ENCODE results near the gene MINAR1. TPM values are rescaled to one million over a fixed set of nuclear protein-coding genes. Genes with fewer than 3 reads are reported as not detected.

MINAR1 gene, protein sequence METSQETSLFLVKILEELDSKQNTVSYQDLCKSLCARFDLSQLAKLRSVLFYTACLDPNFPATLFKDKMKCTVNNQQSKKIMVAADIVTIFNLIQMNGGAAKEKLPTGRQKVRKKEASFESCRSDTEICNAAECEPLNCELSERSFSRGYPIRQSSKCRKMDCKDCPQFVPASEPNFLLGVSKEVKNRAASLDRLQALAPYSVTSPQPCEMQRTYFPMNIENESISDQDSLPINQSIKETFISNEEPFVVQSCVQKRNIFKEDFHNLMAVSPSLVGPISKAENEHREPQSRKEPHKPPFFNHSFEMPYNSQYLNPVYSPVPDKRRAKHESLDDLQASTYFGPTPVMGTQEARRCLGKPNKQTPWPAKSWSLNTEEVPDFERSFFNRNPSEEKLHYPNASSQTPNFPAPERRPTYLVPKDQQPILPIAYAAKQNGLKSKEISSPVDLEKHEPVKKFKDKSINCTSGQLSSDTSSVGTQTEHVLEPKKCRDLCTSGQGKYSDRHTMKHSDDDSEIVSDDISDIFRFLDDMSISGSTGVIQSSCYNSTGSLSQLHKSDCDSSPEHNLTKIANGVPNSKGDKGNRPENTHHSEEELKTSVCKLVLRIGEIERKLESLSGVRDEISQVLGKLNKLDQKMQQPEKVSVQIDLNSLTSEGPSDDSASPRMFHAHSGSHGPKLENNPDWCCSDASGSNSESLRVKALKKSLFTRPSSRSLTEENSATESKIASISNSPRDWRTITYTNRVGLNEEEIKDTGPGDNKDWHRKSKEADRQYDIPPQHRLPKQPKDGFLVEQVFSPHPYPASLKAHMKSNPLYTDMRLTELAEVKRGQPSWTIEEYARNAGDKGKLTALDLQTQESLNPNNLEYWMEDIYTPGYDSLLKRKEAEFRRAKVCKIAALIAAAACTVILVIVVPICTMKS
- 1 to 10 TPM; 3.0 to 4.7 TPM for total RNA-seq

DNA sequence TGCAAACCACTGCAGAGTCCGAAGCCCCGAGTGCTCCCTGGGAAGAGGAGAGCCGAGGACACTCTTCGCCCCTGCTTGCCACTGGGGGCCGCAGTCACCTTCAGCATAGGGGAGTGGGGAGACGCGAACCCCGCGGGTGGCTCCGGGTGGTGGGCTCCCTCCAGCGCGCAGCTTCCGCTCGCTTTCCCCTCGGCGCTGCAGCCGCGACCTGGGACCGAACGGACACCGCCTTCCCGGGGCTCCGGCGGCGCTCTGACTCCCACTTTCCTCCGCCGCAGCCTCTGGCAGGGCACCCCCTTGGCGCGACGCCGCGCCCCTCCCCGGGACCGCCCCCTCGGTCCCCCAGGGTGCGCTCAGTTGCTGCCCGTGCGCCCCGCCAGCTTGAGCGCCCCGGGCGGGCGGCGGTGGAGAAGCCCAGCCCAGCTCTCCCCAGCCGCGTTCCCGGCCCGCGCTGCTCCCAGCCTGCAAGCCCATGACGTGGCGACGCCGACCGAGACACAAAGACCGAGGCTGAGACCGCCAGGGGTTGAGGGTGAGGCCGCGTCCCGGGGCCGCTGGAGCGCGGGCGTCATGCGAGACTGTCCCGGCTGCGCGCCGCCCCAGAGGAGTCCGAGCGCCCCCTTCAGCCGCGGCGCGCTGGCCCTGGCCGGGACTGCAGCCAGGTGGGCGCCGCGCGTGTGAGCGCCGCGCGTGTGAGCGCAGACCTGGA lies at the start of gene MINAR1:
Gene MINAR1, plus strand, starts transcription at position 701 of the 709 bp plus-strand sequence. CDS start 23,812 bp downstream, outside the sequence.
- ATAC-seq (peak; percentile 79), DNase-seq (peak; percentile 32 to 55 (median 44))
- WGBS, 2 donors: 1% methylated on average over 26 to 67 of the region's 84 CpGs
- intact Hi-C loops (cut with DNase I): no loop called here
- Histone ChIP-seq H3K4me3 (peak within 1 kb of the TSS; percentile 18 to 34), H3K4me1 (peaks cover 19% of the 10 kb centered on the region), H3K9me3 (no peaks in the 10 kb centered on the region), H3K27ac (peak within 1 kb of the TSS in 3 of 4 donors; percentile 38 to 71 (median 63)), H3K36me3 (replicated peaks in 1 of 2; ENCODE audit: insufficient read depth in 1 of 2, low read depth in 2 of 2) (no peaks in the 10 kb centered on the region), H3K27me3 (no peaks in the 10 kb centered on the region)
- TF ChIP-seq, protein P1, sequence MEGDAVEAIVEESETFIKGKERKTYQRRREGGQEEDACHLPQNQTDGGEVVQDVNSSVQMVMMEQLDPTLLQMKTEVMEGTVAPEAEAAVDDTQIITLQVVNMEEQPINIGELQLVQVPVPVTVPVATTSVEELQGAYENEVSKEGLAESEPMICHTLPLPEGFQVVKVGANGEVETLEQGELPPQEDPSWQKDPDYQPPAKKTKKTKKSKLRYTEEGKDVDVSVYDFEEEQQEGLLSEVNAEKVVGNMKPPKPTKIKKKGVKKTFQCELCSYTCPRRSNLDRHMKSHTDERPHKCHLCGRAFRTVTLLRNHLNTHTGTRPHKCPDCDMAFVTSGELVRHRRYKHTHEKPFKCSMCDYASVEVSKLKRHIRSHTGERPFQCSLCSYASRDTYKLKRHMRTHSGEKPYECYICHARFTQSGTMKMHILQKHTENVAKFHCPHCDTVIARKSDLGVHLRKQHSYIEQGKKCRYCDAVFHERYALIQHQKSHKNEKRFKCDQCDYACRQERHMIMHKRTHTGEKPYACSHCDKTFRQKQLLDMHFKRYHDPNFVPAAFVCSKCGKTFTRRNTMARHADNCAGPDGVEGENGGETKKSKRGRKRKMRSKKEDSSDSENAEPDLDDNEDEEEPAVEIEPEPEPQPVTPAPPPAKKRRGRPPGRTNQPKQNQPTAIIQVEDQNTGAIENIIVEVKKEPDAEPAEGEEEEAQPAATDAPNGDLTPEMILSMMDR (IDR thresholded peaks at IDR 0.05): peak in 3 of 7 experiments; percentile 14 to 40 (median 33)
- peak; percentile 24 to 59 (median 37) for TF ChIP-seq POLR2A (IDR thresholded peaks at IDR 0.05)

DNA sequence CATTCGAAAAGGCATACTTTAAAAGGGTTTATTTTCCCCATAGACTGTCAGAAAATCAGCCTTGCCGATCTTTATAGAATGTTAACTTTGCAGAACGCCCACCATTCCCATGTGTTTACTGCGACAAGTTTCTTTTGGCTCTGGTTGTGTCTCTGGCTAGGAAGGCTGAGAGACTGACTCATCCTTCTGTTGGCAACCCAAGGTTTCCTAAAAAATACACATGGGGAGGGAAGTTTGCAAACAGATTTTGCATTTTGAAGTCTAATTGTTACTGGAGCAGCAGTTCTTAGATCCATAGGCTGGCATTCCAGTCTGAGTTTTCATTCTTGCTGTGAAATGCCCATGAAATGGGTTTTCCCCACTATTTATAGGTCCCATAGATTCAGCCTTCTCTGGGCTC lies 37.9 kb upstream of the MINAR1 start:
- H3K27ac ChIP-seq: no peak overlapping the region
- 88 to 89% methylated on average over 4 of the region's 4 CpGs for WGBS, 2 donors
- ATAC-seq: no peak

DNA sequence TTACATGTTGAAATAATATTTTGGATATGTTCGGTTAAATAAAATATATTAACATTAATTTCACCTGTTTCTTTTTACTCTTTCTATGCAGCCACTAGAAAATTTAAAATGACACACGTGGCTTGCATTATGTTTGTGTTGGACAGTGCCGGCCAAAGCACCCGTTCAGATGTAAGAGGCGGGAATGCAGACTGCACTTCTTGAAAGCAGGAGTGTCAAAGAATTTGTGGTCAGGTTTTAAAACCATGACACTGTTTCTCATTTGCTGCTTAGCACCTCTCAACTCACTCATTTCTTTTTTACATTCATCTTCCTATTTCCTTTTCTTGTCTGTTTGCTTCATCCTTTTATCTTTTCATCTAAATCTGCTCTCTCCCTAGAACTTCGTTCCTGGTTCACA lies 35.3 kb upstream of the MINAR1 start:
- no peaks in the 10 kb centered on the region for H3K9me3 ChIP-seq
- intact Hi-C loops (cut with DNase I): no loop called here
- DNase-seq (no peak), ATAC-seq (no peak)
- no peak overlapping the region for H3K4me3 ChIP-seq
- H3K36me3 ChIP-seq (replicated peaks in 1 of 2; ENCODE audit: insufficient read depth in 1 of 2, low read depth in 2 of 2): no peaks in the 10 kb centered on the region
- TF ChIP-seq, protein P1 (IDR thresholded peaks at IDR 0.05): no peak
- no peak for TF ChIP-seq POLR2A (IDR thresholded peaks at IDR 0.05)
- 69 to 85% methylated on average over 6 of the region's 6 CpGs for WGBS, 2 donors
- no peaks in the 10 kb centered on the region for H3K4me1 ChIP-seq
- H3K27me3 ChIP-seq: no peaks in the 10 kb centered on the region
- no peak overlapping the region for H3K27ac ChIP-seq

More for the DNA sequence above, 37.9 kb upstream of the MINAR1 start:
- H3K4me1 ChIP-seq: no peaks in the 10 kb centered on the region
- H3K4me3 ChIP-seq: no peak overlapping the region
- no peaks in the 10 kb centered on the region for H3K27me3 ChIP-seq
- no peak for DNase-seq
- intact Hi-C loops (cut with DNase I): no loop called here
- no peaks in the 10 kb centered on the region for H3K36me3 ChIP-seq (replicated peaks in 1 of 2; ENCODE audit: insufficient read depth in 1 of 2, low read depth in 2 of 2)
- no peaks in the 10 kb centered on the region for H3K9me3 ChIP-seq
- no peak for TF ChIP-seq POLR2A (IDR thresholded peaks at IDR 0.05)
- TF ChIP-seq, protein P1 (IDR thresholded peaks at IDR 0.05): no peak

DNA sequence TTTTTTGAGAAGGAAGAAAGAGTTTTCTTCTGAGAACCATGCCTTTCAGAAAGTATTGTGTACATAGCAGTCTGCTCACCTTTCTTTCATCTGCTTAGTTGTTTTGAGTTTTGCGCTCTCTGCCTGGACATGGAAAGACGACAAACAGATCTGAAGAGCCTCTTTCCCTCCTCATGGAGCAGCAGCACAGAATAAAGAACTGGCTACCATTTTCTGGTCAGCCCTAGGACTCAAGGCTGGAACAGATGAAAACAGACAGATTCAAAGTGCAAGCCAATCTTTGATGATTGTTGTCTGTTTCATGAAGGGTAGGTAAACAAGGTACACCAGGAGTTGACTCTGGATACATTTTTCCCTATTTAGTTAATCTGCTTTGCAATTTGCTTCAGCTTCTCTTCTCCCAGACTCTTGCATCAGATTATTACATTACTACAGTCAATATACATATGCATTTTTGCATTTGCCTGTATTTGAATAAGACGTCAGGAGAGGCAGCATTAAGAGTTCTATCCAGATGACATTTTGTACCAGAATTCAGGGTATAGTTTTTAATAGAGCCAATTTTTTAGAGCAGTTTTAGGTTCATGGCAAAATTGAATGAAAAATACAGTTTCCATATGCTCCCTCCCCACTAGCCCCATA lies 34.7 kb upstream of the MINAR1 start:
- no peak overlapping the region for H3K27ac ChIP-seq
- no peaks in the 10 kb centered on the region for H3K4me1 ChIP-seq
- 63 to 90% methylated on average over 3 of the region's 3 CpGs for WGBS, 2 donors
- ATAC-seq (no peak), DNase-seq (no peak)
- no peaks in the 10 kb centered on the region for H3K27me3 ChIP-seq
- no peaks in the 10 kb centered on the region for H3K36me3 ChIP-seq (replicated peaks in 1 of 2; ENCODE audit: insufficient read depth in 1 of 2, low read depth in 2 of 2)
- intact Hi-C loops (cut with DNase I): no loop called here
- TF ChIP-seq, protein P1 (IDR thresholded peaks at IDR 0.05): no peak
- TF ChIP-seq POLR2A (IDR thresholded peaks at IDR 0.05): no peak
- no peaks in the 10 kb centered on the region for H3K9me3 ChIP-seq
- H3K4me3 ChIP-seq: no peak overlapping the region
